BLaER1 treated with 17β-estradiol and CSF1 and Interleukin-3, amounts not matched to agents 10 nM and 100 nM (cell line): Measurements from ENCODE around the gene FRMD8.

ENCODE experiments used
- H3K27ac ChIP-seq, 11 experiments: shearing (Covaris generic); formaldehyde crosslinking; 2 replicates each; pipeline ENCODE4 v1.8.1; 2022
- H3K27me3 ChIP-seq, 11 experiments: shearing (Covaris generic); formaldehyde crosslinking; 2 replicates each; pipeline ENCODE4 v1.8.1; 2022
- H3K36me3 ChIP-seq, 11 experiments: shearing (Covaris generic); formaldehyde crosslinking; 2 replicates each; pipeline ENCODE4 v1.8.1; 2022
- H3K4me1 ChIP-seq, 10 experiments: shearing (Covaris generic); formaldehyde crosslinking; 2 replicates each; pipeline ENCODE4 v1.8.1; 2022
- H3K4me2 ChIP-seq, 11 experiments: shearing (Covaris generic); formaldehyde crosslinking; 2 replicates each; pipeline ENCODE4 v1.8.1; 2022
- H3K4me3 ChIP-seq, 10 experiments: shearing (Covaris generic); formaldehyde crosslinking; 2 replicates each; pipeline ENCODE4 v1.8.1; 2022
- H3K9ac ChIP-seq, 11 experiments: shearing (Covaris generic); formaldehyde crosslinking; 2 replicates each; pipeline ENCODE4 v1.8.1; 2022
- H3K9me3 ChIP-seq, 11 experiments: shearing (Covaris generic); formaldehyde crosslinking; replicated peaks in 1 of 11; 2 replicates each; pipeline ENCODE4 v1.8.1; 2022
- H4K20me1 ChIP-seq, 11 experiments: shearing (Covaris generic); formaldehyde crosslinking; 2 replicates each; pipeline ENCODE4 v1.8.1; 2022
- Cebpa-rat ChIP-seq, 11 experiments: shearing (Covaris generic); IDR thresholded peaks; 2 replicates each; pipeline ENCODE4 v1.8.1; 2022

Gene FRMD8

GRCh38 chr11:65420979-65421793 is 34.7 kb downstream of the FRMD8 start:
- Histone ChIP-seq H3K9ac (peak overlapping the region; percentile 98 to 100 (median 100)), H3K36me3 (peaks cover 0 to 34% (median 22%) of the 10 kb centered on the region in 11 experiments; a peak in 14 of 22 replicates), H4K20me1 (peaks cover 33 to 35% (median 35%) of the 10 kb centered on the region in 11 experiments), H3K4me3 (peak overlapping the region; percentile 51 to 94 (median 90)), H3K9me3 (no peaks in the 10 kb centered on the region), H3K4me1 (peaks cover 25 to 60% (median 51%) of the 10 kb centered on the region in 10 experiments), H3K4me2 (peak overlapping the region; percentile 84 to 99 (median 97)), H3K27ac (peak overlapping the region; percentile 94 to 100 (median 99)), H3K27me3 (no peaks in the 10 kb centered on the region)
- TF ChIP-seq Cebpa-rat (IDR thresholded peaks at IDR 0.05) = peak in 3 of 11 experiments; percentile 25 to 74 (median 60); a peak in 4 of 22 replicates

GRCh38 chr11:65421794-65422632 is 35.6 kb downstream of the FRMD8 start:
- Histone ChIP-seq H3K4me1 (peaks cover 25 to 60% (median 50%) of the 10 kb centered on the region in 10 experiments), H3K4me2 (peak overlapping the region; percentile 84 to 99 (median 97)), H3K9me3 (no peaks in the 10 kb centered on the region), H3K9ac (peak overlapping the region; percentile 98 to 100 (median 100)), H3K27ac (peak overlapping the region; percentile 94 to 100 (median 99)), H3K36me3 (peaks cover 7 to 43% (median 30%) of the 10 kb centered on the region in 11 experiments; a peak in 19 of 22 replicates), H4K20me1 (peaks cover 40 to 44% (median 43%) of the 10 kb centered on the region in 11 experiments), H3K4me3 (peak overlapping the region; percentile 83 to 94 (median 92)), H3K27me3 (no peaks in the 10 kb centered on the region)
- TF ChIP-seq Cebpa-rat (IDR thresholded peaks at IDR 0.05) = no peak

GRCh38 chr11:65422633-65423515 is 36.4 kb downstream of the FRMD8 start, which contains the start of gene NEAT1:
Gene NEAT1 (plus strand): TSS chr11:65422798.
- Histone ChIP-seq H3K4me3 (peak within 1 kb of the TSS; percentile 83 to 94 (median 92)), H3K4me1 (peaks cover 25 to 60% (median 50%) of the 10 kb centered on the region in 10 experiments), H3K9me3 (no peaks in the 10 kb centered on the region), H3K36me3 (peaks cover 12 to 51% (median 36%) of the 10 kb centered on the region in 11 experiments; a peak in 19 of 22 replicates), H3K9ac (peak within 1 kb of the TSS; percentile 98 to 100 (median 100)), H3K4me2 (peak within 1 kb of the TSS; percentile 84 to 99 (median 97)), H3K27me3 (no peaks in the 10 kb centered on the region), H3K27ac (peak within 1 kb of the TSS; percentile 94 to 100 (median 99)), H4K20me1 (peaks cover 48 to 52% (median 52%) of the 10 kb centered on the region in 11 experiments)
- TF ChIP-seq Cebpa-rat (IDR thresholded peaks at IDR 0.05) = peak in 5 of 11 experiments; percentile 17 to 54 (median 33); a peak in 3 of 22 replicates

DNA sequence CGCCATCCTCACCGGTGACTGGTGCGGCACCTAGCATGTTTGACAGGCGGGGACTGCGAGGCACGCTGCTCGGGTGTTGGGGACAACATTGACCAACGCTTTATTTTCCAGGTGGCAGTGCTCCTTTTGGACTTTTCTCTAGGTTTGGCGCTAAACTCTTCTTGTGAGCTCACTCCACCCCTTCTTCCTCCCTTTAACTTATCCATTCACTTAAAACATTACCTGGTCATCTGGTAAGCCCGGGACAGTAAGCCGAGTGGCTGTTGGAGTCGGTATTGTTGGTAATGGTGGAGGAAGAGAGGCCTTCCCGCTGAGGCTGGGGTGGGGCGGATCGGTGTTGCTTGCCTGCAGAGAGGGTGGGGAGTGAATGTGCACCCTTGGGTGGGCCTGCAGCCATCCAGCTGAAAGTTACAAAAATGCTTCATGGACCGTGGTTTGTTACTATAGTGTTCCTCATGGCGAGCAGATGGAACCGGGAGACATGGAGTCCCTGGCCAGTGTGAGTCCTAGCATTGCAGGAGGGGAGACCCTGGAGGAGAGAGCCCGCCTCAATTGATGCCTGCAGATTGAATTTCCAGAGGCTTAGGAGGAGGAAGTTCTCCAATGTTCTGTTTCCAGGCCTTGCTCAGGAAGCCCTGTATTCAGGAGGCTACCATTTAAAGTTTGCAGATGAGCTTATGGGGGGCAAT is 37.2 kb downstream of the FRMD8 start:
- Histone ChIP-seq H3K27me3 (no peaks in the 10 kb centered on the region), H3K9me3 (no peaks in the 10 kb centered on the region), H4K20me1 (peaks cover 56 to 60% (median 60%) of the 10 kb centered on the region in 11 experiments), H3K4me2 (peak overlapping the region; percentile 80 to 99 (median 91)), H3K27ac (peak overlapping the region; percentile 94 to 100 (median 99)), H3K9ac (peak overlapping the region; percentile 98 to 100 (median 100)), H3K4me1 (peaks cover 30 to 60% (median 50%) of the 10 kb centered on the region in 10 experiments), H3K36me3 (peaks cover 12 to 59% (median 37%) of the 10 kb centered on the region in 11 experiments; a peak in 19 of 22 replicates), H3K4me3 (peak overlapping the region; percentile 83 to 94 (median 92))
- TF ChIP-seq Cebpa-rat (IDR thresholded peaks at IDR 0.05) = no peak

GRCh38 chr11:65424205-65425104 is 38.0 kb downstream of the FRMD8 start:
- H4K20me1 ChIP-seq = peaks cover 61 to 68% (median 68%) of the 10 kb centered on the region in 11 experiments
- H3K36me3 ChIP-seq = peaks cover 12 to 59% (median 37%) of the 10 kb centered on the region in 11 experiments; a peak in 19 of 22 replicates
- H3K4me3 ChIP-seq = peak overlapping the region; percentile 83 to 94 (median 92)
- H3K27ac ChIP-seq = peak overlapping the region; percentile 94 to 100 (median 99)
- H3K9me3 ChIP-seq = no peaks in the 10 kb centered on the region
- H3K4me2 ChIP-seq = peak overlapping the region; percentile 80 to 99 (median 91)
- peaks cover 32 to 62% (median 54%) of the 10 kb centered on the region in 10 experiments for H3K4me1 ChIP-seq
- H3K9ac ChIP-seq = peak overlapping the region; percentile 98 to 100 (median 100)
- TF ChIP-seq Cebpa-rat (IDR thresholded peaks at IDR 0.05) = no peak
- no peaks in the 10 kb centered on the region for H3K27me3 ChIP-seq

DNA sequence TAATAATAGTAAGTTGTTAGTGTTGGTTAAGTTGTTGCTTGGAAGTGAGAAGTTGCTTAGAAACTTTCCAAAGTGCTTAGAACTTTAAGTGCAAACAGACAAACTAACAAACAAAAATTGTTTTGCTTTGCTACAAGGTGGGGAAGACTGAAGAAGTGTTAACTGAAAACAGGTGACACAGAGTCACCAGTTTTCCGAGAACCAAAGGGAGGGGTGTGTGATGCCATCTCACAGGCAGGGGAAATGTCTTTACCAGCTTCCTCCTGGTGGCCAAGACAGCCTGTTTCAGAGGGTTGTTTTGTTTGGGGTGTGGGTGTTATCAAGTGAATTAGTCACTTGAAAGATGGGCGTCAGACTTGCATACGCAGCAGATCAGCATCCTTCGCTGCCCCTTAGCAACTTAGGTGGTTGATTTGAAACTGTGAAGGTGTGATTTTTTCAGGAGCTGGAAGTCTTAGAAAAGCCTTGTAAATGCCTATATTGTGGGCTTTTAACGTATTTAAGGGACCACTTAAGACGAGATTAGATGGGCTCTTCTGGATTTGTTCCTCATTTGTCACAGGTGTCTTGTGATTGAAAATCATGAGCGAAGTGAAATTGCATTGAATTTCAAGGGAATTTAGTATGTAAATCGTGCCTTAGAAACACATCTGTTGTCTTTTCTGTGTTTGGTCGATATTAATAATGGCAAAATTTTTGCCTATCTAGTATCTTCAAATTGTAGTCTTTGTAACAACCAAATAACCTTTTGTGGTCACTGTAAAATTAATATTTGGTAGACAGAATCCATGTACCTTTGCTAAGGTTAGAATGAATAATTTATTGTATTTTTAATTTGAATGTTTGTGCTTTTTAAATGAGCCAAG is 38.9 kb downstream of the FRMD8 start:
- Histone ChIP-seq H3K36me3 (peaks cover 12 to 62% (median 37%) of the 10 kb centered on the region in 11 experiments; a peak in 19 of 22 replicates), H3K9ac (peak overlapping the region; percentile 98 to 100 (median 100)), H4K20me1 (peaks cover 70 to 77% (median 77%) of the 10 kb centered on the region in 11 experiments), H3K4me3 (peak overlapping the region; percentile 83 to 94 (median 92)), H3K4me2 (peak overlapping the region; percentile 80 to 99 (median 91)), H3K27me3 (no peaks in the 10 kb centered on the region), H3K4me1 (peaks cover 36 to 62% (median 54%) of the 10 kb centered on the region in 10 experiments), H3K9me3 (no peaks in the 10 kb centered on the region), H3K27ac (peak overlapping the region; percentile 94 to 100 (median 99))
- no peak for TF ChIP-seq Cebpa-rat (IDR thresholded peaks at IDR 0.05)
